Liver (tissue), 9 donors: ENCODE data around the gene GALR1. TPM values are rescaled to one million over a fixed set of nuclear protein-coding genes. Genes with fewer than 3 reads are reported as not detected.

ENCODE experiments used
- DNase-seq: peaks from one replicate; pipeline ENCODE4 v3.0.0-alpha.2; 2017; ENCODE audit warnings: low spot score
- H3K27ac ChIP-seq, 2 donors: one replicate each; pipeline ENCODE4 v1.7.0; 2013; ENCODE audit warnings: inconsistent platforms in 2 of 2, low read length in 2 of 2, control low read depth in 1 of 2, low read depth in 1 of 2, mild to moderate bottlenecking in 1 of 2
- H3K27me3 ChIP-seq, 4 donors: one replicate each; pipeline versions ENCODE4 v1.6.1 to v1.7.0; 2013; ENCODE audit warnings: low read length in 3 of 4, inconsistent platforms in 1 of 4, mild to moderate bottlenecking in 1 of 4, moderate library complexity in 1 of 4; ENCODE audit not compliant: control insufficient read depth in 4 of 4, insufficient read depth in 4 of 4
- H3K36me3 ChIP-seq, 4 donors: one replicate each; pipeline versions ENCODE4 v1.6.1 to v1.7.0; 2013; ENCODE audit warnings: low read length in 3 of 4, mild to moderate bottlenecking in 3 of 4, low read depth in 1 of 4, moderate library complexity in 1 of 4; ENCODE audit not compliant: control insufficient read depth in 4 of 4, insufficient read depth in 3 of 4
- H3K4me1 ChIP-seq, 4 donors: one replicate each; pipeline versions ENCODE4 v1.6.1 to v1.7.0; 2013; ENCODE audit warnings: low read length in 3 of 4, mild to moderate bottlenecking in 3 of 4, moderate library complexity in 1 of 4; ENCODE audit not compliant: control insufficient read depth in 4 of 4, insufficient read depth in 4 of 4
- H3K4me3 ChIP-seq, 3 donors: one replicate each; pipeline versions ENCODE4 v1.6.1 to v1.7.0; 2013; ENCODE audit warnings: low read length in 3 of 3, control low read depth in 1 of 3, low read depth in 1 of 3, mild to moderate bottlenecking in 1 of 3
- H3K9ac ChIP-seq, 2 donors: one replicate each; pipeline ENCODE4 v1.7.0; 2013; ENCODE audit warnings: low read length in 2 of 2, mild to moderate bottlenecking in 2 of 2, moderate library complexity in 2 of 2, control low read depth in 1 of 2, low read depth in 1 of 2
- H3K9me3 ChIP-seq, 4 donors: one replicate each; pipeline versions ENCODE4 v1.6.1 to v1.7.0; 2013; ENCODE audit warnings: low read length in 3 of 4; ENCODE audit not compliant: control insufficient read depth in 4 of 4
- EGR1 ChIP-seq, 2 donors: IDR thresholded peaks; 2 replicates each; pipeline ENCODE4 v1.6.1; 2016 to 2018; ENCODE audit warnings: antibody characterized with exemption in 2 of 2, low read depth in 2 of 2
- GABPA ChIP-seq, 2 donors: IDR thresholded peaks in 1 of 2; conservative IDR thresholded peaks in 1 of 2; 2 replicates each; pipeline ENCODE4 v1.6.1; 2016; ENCODE audit warnings: antibody characterized with exemption in 2 of 2, mild to moderate bottlenecking in 1 of 2, moderate library complexity in 1 of 2
- HNF4A ChIP-seq, 2 donors: conservative IDR thresholded peaks; 2 replicates each; pipeline ENCODE4 v1.6.1; 2016; ENCODE audit warnings: antibody characterized with exemption in 2 of 2, mild to moderate bottlenecking in 2 of 2
- JUND ChIP-seq, 2 donors: IDR thresholded peaks; 2 replicates each; pipeline ENCODE4 v1.6.1; 2016; ENCODE audit warnings: antibody characterized with exemption in 2 of 2
- NR2F2 ChIP-seq: IDR thresholded peaks from 2 replicates; pipeline ENCODE4 v1.6.1; 2016; ENCODE audit warnings: antibody characterized with exemption
- RAD21 ChIP-seq, 2 donors: IDR thresholded peaks; 2 replicates each; pipeline ENCODE4 v1.6.1; 2016; ENCODE audit warnings: antibody characterized with exemption in 2 of 2, mild to moderate bottlenecking in 2 of 2
- RXRA ChIP-seq, 2 donors: IDR thresholded peaks; 2 replicates each; pipeline ENCODE4 v1.6.1; 2017 to 2018; ENCODE audit warnings: antibody characterized with exemption in 2 of 2, mild to moderate bottlenecking in 1 of 2
- SP1 ChIP-seq: IDR thresholded peaks from 2 replicates; pipeline ENCODE4 v1.6.1; 2018; ENCODE audit warnings: antibody characterized with exemption, mild to moderate bottlenecking
- TAF1 ChIP-seq: conservative IDR thresholded peaks from 2 replicates; pipeline ENCODE4 v1.6.1; 2016; ENCODE audit warnings: antibody characterized with exemption, mild to moderate bottlenecking
- YY1 ChIP-seq: IDR thresholded peaks from 2 replicates; pipeline ENCODE4 v1.6.1; 2016; ENCODE audit warnings: antibody characterized with exemption, mild to moderate bottlenecking
- WGBS: extraction: QIAGEN DNeasy Blood & Tissue Kit; methylation state at CpG from one replicate; pipeline ENCODE4 v1.1.7; 2013; 5-methylcytosine and 5-hydroxymethylcytosine counted together
- polyA plus RNA-seq, 2 donors: library from polyadenylated mRNA; stranded (reverse) in 1 of 2; unstranded in 1 of 2; fragments of 200-250 nt in 1 of 2; fragments of >200 nt in 1 of 2; fragmentation: Nextera tagmentation in 1 of 2; extraction: Ambion mirVana in 1 of 2; gene quantifications; one replicate each; pipeline versions ENCODE4 v1.2.1 to v1.2.3, GENCODE V29; 2013 to 2015
- total RNA-seq, 2 donors: library from RNA; depleted of rRNA; stranded (reverse); fragments of >200 nt; gene quantifications; one replicate each; pipeline ENCODE4 v1.2.3, GENCODE V29; 2014
- TF ChIP-seq, protein P1 (sequence below): IDR thresholded peaks from 2 replicates; pipeline ENCODE4 v1.6.1; 2016; ENCODE audit warnings: antibody characterized with exemption
- TF ChIP-seq, protein P2 (sequence below): IDR thresholded peaks from 2 replicates; pipeline ENCODE4 v1.6.1; 2016; ENCODE audit warnings: antibody characterized with exemption
- TF ChIP-seq, protein P3 (sequence below): fragments of 150-350 bp; IDR thresholded peaks from 2 replicates; pipeline ENCODE4 v1.5.1; 2017; ENCODE audit warnings: improper control_type of control experiment, low read depth, low read length; ENCODE audit not compliant: missing input control
- TF ChIP-seq, protein P4 (sequence below): IDR thresholded peaks from 2 replicates; pipeline ENCODE4 v1.6.1; 2016; ENCODE audit warnings: antibody characterized with exemption, mild to moderate bottlenecking
- donor health status: healthy.
- donor health status: healthy.
- donor health status: healthy.
- donor health status: healthy.
- donor health status: healthy.

GALR1 gene
- total and polyA plus RNA-seq, 4 donors: not detected

DNA sequence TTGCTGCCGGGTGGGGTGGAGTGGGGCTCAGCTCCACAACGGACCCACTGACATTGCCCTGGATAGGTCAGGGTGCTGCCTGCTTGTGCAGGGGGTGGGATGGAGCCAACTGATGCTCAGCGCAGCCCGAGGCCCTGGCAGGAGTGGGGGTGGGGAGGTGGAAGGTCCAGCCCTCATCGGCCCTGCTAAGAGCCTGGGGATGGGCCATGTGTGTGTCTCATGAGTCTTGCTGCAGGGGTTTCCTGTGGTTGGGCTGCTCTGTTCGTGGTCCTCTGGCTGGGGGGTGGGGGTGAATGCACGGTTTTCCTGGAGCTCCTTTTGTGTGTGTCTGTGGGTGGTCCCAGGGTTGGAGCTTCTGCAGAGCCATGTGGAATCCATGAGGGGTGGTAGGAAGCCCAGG lies 39.4 kb upstream of the GALR1 start:
- no peak for TF ChIP-seq HNF4A (conservative IDR thresholded peaks at IDR 0.05)
- TF ChIP-seq, protein P1, sequence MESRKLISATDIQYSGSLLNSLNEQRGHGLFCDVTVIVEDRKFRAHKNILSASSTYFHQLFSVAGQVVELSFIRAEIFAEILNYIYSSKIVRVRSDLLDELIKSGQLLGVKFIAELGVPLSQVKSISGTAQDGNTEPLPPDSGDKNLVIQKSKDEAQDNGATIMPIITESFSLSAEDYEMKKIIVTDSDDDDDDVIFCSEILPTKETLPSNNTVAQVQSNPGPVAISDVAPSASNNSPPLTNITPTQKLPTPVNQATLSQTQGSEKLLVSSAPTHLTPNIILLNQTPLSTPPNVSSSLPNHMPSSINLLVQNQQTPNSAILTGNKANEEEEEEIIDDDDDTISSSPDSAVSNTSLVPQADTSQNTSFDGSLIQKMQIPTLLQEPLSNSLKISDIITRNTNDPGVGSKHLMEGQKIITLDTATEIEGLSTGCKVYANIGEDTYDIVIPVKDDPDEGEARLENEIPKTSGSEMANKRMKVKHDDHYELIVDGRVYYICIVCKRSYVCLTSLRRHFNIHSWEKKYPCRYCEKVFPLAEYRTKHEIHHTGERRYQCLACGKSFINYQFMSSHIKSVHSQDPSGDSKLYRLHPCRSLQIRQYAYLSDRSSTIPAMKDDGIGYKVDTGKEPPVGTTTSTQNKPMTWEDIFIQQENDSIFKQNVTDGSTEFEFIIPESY: no peak
- TF ChIP-seq JUND (IDR thresholded peaks at IDR 0.05): no peak
- TF ChIP-seq, protein P2, sequence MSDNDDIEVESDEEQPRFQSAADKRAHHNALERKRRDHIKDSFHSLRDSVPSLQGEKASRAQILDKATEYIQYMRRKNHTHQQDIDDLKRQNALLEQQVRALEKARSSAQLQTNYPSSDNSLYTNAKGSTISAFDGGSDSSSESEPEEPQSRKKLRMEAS: no peak
- TF ChIP-seq SP1: no peak
- H3K36me3 ChIP-seq: no peaks in the 10 kb centered on the region
- no peaks in the 10 kb centered on the region for H3K9me3 ChIP-seq
- no peak overlapping the region for H3K4me3 ChIP-seq
- no peak for DNase-seq
- H3K9ac ChIP-seq: no peak overlapping the region
- H3K4me1 ChIP-seq: peaks cover 0 to 18% (median 10%) of the 10 kb centered on the region in 4 donors
- H3K27ac ChIP-seq: no peak overlapping the region
- H3K27me3 ChIP-seq: no peaks in the 10 kb centered on the region
- WGBS: 82% methylated on average over 7 of the region's 7 CpGs

DNA sequence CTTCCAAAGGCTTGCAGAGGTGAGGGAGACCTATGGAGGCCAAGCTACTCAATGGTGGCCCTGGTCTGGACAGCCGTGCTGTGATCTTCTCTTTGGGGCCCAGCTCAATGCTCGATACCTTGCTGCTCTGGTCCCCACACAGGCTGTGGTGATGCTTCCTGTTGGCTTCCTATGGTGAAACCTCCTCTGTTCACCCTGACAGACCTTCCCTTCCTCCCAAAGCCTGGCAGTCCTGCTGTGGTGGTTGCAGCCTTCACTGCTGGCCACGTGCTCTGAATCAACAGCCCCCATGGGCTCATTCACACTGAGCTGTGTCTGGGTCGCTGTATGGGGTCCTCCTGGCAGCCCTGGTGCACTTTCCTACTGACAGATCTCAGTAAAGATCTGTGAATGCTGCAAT lies 31.0 kb upstream of the GALR1 start:
- H3K27ac ChIP-seq: no peak overlapping the region
- TF ChIP-seq, protein P2: no peak
- TF ChIP-seq YY1 (no peak), RXRA (IDR thresholded peaks at IDR 0.05) (no peak), EGR1 (IDR thresholded peaks at IDR 0.05; ENCODE audit: low read depth in 2 of 2) (no peak), RAD21 (IDR thresholded peaks at IDR 0.05) (no peak), TAF1 (no peak)
- TF ChIP-seq, protein P3, sequence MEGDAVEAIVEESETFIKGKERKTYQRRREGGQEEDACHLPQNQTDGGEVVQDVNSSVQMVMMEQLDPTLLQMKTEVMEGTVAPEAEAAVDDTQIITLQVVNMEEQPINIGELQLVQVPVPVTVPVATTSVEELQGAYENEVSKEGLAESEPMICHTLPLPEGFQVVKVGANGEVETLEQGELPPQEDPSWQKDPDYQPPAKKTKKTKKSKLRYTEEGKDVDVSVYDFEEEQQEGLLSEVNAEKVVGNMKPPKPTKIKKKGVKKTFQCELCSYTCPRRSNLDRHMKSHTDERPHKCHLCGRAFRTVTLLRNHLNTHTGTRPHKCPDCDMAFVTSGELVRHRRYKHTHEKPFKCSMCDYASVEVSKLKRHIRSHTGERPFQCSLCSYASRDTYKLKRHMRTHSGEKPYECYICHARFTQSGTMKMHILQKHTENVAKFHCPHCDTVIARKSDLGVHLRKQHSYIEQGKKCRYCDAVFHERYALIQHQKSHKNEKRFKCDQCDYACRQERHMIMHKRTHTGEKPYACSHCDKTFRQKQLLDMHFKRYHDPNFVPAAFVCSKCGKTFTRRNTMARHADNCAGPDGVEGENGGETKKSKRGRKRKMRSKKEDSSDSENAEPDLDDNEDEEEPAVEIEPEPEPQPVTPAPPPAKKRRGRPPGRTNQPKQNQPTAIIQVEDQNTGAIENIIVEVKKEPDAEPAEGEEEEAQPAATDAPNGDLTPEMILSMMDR: no peak
- TF ChIP-seq, protein P1: no peak
- H3K36me3 ChIP-seq: no peaks in the 10 kb centered on the region
- H3K4me3 ChIP-seq: no peak overlapping the region
- no peaks in the 10 kb centered on the region for H3K9me3 ChIP-seq
- WGBS: 60% methylated on average over 4 of the region's 4 CpGs
- DNase-seq: no peak
- H3K9ac ChIP-seq: no peak overlapping the region
- H3K27me3 ChIP-seq: no peaks in the 10 kb centered on the region
- H3K4me1 ChIP-seq: no peaks in the 10 kb centered on the region

DNA sequence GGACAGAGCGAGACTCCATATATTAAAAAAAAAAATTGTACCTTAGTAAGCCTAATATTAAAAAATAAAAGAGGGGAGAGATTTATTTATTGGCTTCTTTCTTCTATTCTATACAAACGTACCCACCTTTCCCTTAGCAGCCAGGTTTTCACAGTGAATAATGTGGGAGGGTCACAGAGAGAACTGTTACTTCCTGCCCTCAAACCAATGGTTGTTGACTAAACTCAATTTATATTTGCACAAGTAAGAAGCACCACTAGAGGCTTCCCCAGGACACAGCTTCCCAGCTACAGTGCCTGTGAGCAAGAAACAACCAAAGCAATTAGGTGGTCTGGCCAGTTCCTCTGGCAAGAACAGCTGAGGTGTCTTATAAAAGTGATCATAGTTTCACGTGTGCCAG lies 28.9 kb upstream of the GALR1 start:
- Histone ChIP-seq H3K4me3 (no peak overlapping the region), H3K9ac (no peak overlapping the region), H3K4me1 (no peaks in the 10 kb centered on the region), H3K27me3 (no peaks in the 10 kb centered on the region), H3K9me3 (no peaks in the 10 kb centered on the region), H3K36me3 (no peaks in the 10 kb centered on the region), H3K27ac (no peak overlapping the region)
- WGBS: 71% methylated on average over 3 of the region's 3 CpGs
- TF ChIP-seq, protein P1: no peak
- TF ChIP-seq RXRA (IDR thresholded peaks at IDR 0.05): no peak
- TF ChIP-seq RAD21 (IDR thresholded peaks at IDR 0.05): no peak
- TF ChIP-seq GABPA (IDR thresholded peaks at IDR 0.05 in 1 of 2, conservative IDR thresholded peaks at IDR 0.05 in 1 of 2): no peak
- TF ChIP-seq NR2F2: no peak
- no peak for TF ChIP-seq EGR1 (IDR thresholded peaks at IDR 0.05; ENCODE audit: low read depth in 2 of 2)
- TF ChIP-seq, protein P4, sequence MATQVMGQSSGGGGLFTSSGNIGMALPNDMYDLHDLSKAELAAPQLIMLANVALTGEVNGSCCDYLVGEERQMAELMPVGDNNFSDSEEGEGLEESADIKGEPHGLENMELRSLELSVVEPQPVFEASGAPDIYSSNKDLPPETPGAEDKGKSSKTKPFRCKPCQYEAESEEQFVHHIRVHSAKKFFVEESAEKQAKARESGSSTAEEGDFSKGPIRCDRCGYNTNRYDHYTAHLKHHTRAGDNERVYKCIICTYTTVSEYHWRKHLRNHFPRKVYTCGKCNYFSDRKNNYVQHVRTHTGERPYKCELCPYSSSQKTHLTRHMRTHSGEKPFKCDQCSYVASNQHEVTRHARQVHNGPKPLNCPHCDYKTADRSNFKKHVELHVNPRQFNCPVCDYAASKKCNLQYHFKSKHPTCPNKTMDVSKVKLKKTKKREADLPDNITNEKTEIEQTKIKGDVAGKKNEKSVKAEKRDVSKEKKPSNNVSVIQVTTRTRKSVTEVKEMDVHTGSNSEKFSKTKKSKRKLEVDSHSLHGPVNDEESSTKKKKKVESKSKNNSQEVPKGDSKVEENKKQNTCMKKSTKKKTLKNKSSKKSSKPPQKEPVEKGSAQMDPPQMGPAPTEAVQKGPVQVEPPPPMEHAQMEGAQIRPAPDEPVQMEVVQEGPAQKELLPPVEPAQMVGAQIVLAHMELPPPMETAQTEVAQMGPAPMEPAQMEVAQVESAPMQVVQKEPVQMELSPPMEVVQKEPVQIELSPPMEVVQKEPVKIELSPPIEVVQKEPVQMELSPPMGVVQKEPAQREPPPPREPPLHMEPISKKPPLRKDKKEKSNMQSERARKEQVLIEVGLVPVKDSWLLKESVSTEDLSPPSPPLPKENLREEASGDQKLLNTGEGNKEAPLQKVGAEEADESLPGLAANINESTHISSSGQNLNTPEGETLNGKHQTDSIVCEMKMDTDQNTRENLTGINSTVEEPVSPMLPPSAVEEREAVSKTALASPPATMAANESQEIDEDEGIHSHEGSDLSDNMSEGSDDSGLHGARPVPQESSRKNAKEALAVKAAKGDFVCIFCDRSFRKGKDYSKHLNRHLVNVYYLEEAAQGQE: no peak
- no peak for DNase-seq
